MM.1S (cell line): ENCODE data around the gene DYNC2H1.

ENCODE experiments used
- DNase-seq: peaks from one replicate; pipeline ENCODE4 v3.0.0-alpha.2; 2015
- H2AFZ ChIP-seq: fragments of 300-600 bp; sonication (generic); 2 replicates; pipeline ENCODE4 v1.6.0; 2016; ENCODE audit warnings: antibody characterized with exemption, low read length
- H3F3A ChIP-seq: fragments of 300-600 bp; sonication (generic); 2 replicates; pipeline ENCODE4 v1.6.1; 2016; ENCODE audit warnings: mild to moderate bottlenecking, antibody characterized with exemption, low read length, moderate library complexity, mixed read lengths; ENCODE audit not compliant: insufficient read depth
- H3K27ac ChIP-seq: fragments of 300-600 bp; sonication (generic); 2 replicates; pipeline ENCODE4 v1.5.1; 2016; ENCODE audit warnings: mild to moderate bottlenecking, low read length
- H3K27me3 ChIP-seq: fragments of 300-600 bp; sonication (generic); replicated peaks from 2 replicates; pipeline ENCODE4 v1.6.0; 2016; ENCODE audit warnings: low read length; ENCODE audit not compliant: insufficient read depth
- H3K36me3 ChIP-seq: fragments of 300-600 bp; sonication (generic); replicated peaks from 2 replicates; pipeline ENCODE4 v1.6.1; 2016; ENCODE audit warnings: mild to moderate bottlenecking, low read length, mixed read lengths; ENCODE audit not compliant: insufficient read depth
- H3K4me1 ChIP-seq: fragments of 300-600 bp; sonication (generic); 2 replicates; pipeline ENCODE4 v1.6.1; 2016; ENCODE audit warnings: low read length, mixed read lengths
- H3K4me2 ChIP-seq: fragments of 300-600 bp; sonication (generic); 2 replicates; pipeline ENCODE4 v1.6.0; 2016; ENCODE audit warnings: low read depth, low read length
- H3K4me3 ChIP-seq: fragments of 300-600 bp; sonication (generic); 2 replicates; pipeline ENCODE4 v1.5.1; 2016; ENCODE audit warnings: low read length, mixed read lengths
- H3K79me2 ChIP-seq: fragments of 300-600 bp; sonication (generic); 2 replicates; pipeline ENCODE4 v1.6.1; 2016; ENCODE audit warnings: mixed run types, low read length, mixed read lengths
- H3K9ac ChIP-seq: fragments of 300-600 bp; sonication (generic); 2 replicates; pipeline ENCODE4 v1.6.1; 2016; ENCODE audit warnings: low read length, mixed read lengths
- H3K9me2 ChIP-seq: fragments of 300-600 bp; sonication (generic); replicated peaks from 2 replicates; pipeline ENCODE4 v1.6.1; 2016; ENCODE audit warnings: mild to moderate bottlenecking, low read length, mixed read lengths; ENCODE audit not compliant: insufficient read depth
- H3K9me3 ChIP-seq: fragments of 300-600 bp; sonication (generic); replicated peaks from 2 replicates; pipeline ENCODE4 v1.6.1; 2016; ENCODE audit warnings: mild to moderate bottlenecking, low read length, mixed read lengths; ENCODE audit not compliant: insufficient read depth
- H4K20me1 ChIP-seq: fragments of 300-600 bp; sonication (generic); 2 replicates; pipeline ENCODE4 v1.6.1; 2016; ENCODE audit warnings: mild to moderate bottlenecking, low read length, moderate library complexity, mixed read lengths; ENCODE audit not compliant: insufficient read depth
- CTCF ChIP-seq: fragments of 300-600 bp; sonication (generic); IDR thresholded peaks from 2 replicates; pipeline ENCODE4 v1.5.1; 2016; ENCODE audit warnings: antibody characterized with exemption, low read length, mixed read lengths
- EZH2 ChIP-seq: fragments of 300-600 bp; sonication (generic); optimal IDR thresholded peaks from 2 replicates; pipeline ENCODE3; 2017; ENCODE audit warnings: low read depth, mild to moderate bottlenecking, antibody characterized with exemption, low read length, mixed read lengths
- EZH2phosphoT487 ChIP-seq: fragments of 300-600 bp; sonication (generic); IDR thresholded peaks from 2 replicates; pipeline ENCODE4 v1.6.1; 2018; ENCODE audit warnings: antibody characterized with exemption, low read length

The DYNC2H1 gene

GRCh38 chr11:103079833-103080232 is 29.4 kb upstream of the DYNC2H1 start:
- Histone ChIP-seq H3K4me1 (no peaks in the 10 kb centered on the region), H3K4me2 (no peak overlapping the region), H3K79me2 (peaks cover 29% of the 10 kb centered on the region)

GRCh38 chr11:103085758-103086365 is 23.4 kb upstream of the DYNC2H1 start:
- Histone ChIP-seq H3K9me3 (no peaks in the 10 kb centered on the region), H3K9me2 (no peaks in the 10 kb centered on the region), H3K36me3 (peaks cover 3% of the 10 kb centered on the region; the same call in 1 of the 2 replicates), H3K4me1 (peaks cover 4% of the 10 kb centered on the region), H3K27ac (no peak overlapping the region), H4K20me1 (peaks cover 3% of the 10 kb centered on the region; the same call in 1 of the 2 replicates), H3F3A (no peaks in the 10 kb centered on the region), H3K79me2 (peaks cover 71% of the 10 kb centered on the region), H3K4me2 (no peak overlapping the region), H3K27me3 (no peaks in the 10 kb centered on the region), H2AFZ (no peak overlapping the region), H3K9ac (no peak overlapping the region), H3K4me3 (no peak overlapping the region)
- no peak for TF ChIP-seq CTCF
- no peak for TF ChIP-seq EZH2phosphoT487
- TF ChIP-seq EZH2 = no peak
- no peak for DNase-seq

More at GRCh38 chr11:103079833-103080232, 29.4 kb upstream of the DYNC2H1 start:
- Histone ChIP-seq H3K27me3 (no peaks in the 10 kb centered on the region), H3K9me2 (no peaks in the 10 kb centered on the region), H4K20me1 (no peaks in the 10 kb centered on the region), H3K4me3 (no peak overlapping the region), H3K27ac (no peak overlapping the region), H2AFZ (no peak overlapping the region), H3F3A (no peaks in the 10 kb centered on the region), H3K9me3 (no peaks in the 10 kb centered on the region), H3K9ac (no peak overlapping the region), H3K36me3 (no peaks in the 10 kb centered on the region; the same call in 1 of the 2 replicates)
- DNase-seq = no peak
- no peak for TF ChIP-seq EZH2
- no peak for TF ChIP-seq EZH2phosphoT487
- TF ChIP-seq CTCF = no peak

- no peak for DNase-seq
- Histone ChIP-seq H4K20me1 (peaks cover 3% of the 10 kb centered on the region; the same call in 1 of the 2 replicates), H3F3A (peaks cover under 1% of the 10 kb centered on the region; the same call in 1 of the 2 replicates), H3K4me2 (no peak overlapping the region), H3K27me3 (no peaks in the 10 kb centered on the region), H2AFZ (no peak overlapping the region), H3K9me2 (no peaks in the 10 kb centered on the region), H3K36me3 (peaks cover 3% of the 10 kb centered on the region; the same call in 1 of the 2 replicates), H3K27ac (no peak overlapping the region), H3K9ac (no peak overlapping the region), H3K79me2 (peaks cover 74% of the 10 kb centered on the region), H3K4me3 (no peak overlapping the region), H3K9me3 (no peaks in the 10 kb centered on the region), H3K4me1 (peaks cover 4% of the 10 kb centered on the region)
- TF ChIP-seq EZH2phosphoT487 (no peak), CTCF (no peak)
Observed at GRCh38 chr11:103086461-103086860, 22.8 kb upstream of the DYNC2H1 start.
